Measurements from ENCODE around the gene TREH.
"Not testable (repeated sequence)": the region's sequence is repeated elsewhere in the genome, so short reads cannot be mapped to it uniquely, and the experiment has no call there.

DNA sequence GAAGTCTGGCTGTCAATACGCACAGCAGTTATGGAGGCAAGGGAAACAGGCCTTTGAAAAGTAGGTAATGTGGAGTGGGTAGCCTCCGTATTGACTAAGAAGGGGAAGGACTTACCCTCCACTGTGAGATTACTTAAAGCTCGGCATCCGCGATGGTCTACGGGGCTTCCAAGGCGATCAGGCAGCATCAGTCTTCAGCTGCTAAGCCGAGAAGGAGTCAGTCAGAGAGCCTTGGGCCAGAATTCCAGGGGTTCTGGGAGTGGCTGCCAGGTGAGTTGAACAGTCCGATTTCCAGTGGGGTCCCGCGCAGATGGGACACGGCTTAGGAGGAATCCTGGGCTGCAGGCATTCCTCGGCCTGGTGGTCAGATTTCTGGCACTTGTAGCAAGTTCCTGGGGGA lies 40.6 kb upstream of the TREH start:
- TF ChIP-seq, protein P1, sequence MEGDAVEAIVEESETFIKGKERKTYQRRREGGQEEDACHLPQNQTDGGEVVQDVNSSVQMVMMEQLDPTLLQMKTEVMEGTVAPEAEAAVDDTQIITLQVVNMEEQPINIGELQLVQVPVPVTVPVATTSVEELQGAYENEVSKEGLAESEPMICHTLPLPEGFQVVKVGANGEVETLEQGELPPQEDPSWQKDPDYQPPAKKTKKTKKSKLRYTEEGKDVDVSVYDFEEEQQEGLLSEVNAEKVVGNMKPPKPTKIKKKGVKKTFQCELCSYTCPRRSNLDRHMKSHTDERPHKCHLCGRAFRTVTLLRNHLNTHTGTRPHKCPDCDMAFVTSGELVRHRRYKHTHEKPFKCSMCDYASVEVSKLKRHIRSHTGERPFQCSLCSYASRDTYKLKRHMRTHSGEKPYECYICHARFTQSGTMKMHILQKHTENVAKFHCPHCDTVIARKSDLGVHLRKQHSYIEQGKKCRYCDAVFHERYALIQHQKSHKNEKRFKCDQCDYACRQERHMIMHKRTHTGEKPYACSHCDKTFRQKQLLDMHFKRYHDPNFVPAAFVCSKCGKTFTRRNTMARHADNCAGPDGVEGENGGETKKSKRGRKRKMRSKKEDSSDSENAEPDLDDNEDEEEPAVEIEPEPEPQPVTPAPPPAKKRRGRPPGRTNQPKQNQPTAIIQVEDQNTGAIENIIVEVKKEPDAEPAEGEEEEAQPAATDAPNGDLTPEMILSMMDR (IDR thresholded peaks at IDR 0.05) = not testable (repeated sequence)
- TF ChIP-seq POLR2A (IDR thresholded peaks at IDR 0.05) = not testable (repeated sequence)

All from body of pancreas (tissue), 4 donors.